NK-92 (cell line): ENCODE measurements around the gene EPS8L1.
"Not testable (repeated sequence)": the region's sequence is repeated elsewhere in the genome, so short reads cannot be mapped to it uniquely, and the experiment has no call there.

ENCODE experiments used
- DNase-seq: peaks from one replicate; lab custom pipeline; 2025; ENCODE audit not compliant: unreplicated experiment; lab: John Stamatoyannopoulos, UW

The EPS8L1 gene

DNA sequence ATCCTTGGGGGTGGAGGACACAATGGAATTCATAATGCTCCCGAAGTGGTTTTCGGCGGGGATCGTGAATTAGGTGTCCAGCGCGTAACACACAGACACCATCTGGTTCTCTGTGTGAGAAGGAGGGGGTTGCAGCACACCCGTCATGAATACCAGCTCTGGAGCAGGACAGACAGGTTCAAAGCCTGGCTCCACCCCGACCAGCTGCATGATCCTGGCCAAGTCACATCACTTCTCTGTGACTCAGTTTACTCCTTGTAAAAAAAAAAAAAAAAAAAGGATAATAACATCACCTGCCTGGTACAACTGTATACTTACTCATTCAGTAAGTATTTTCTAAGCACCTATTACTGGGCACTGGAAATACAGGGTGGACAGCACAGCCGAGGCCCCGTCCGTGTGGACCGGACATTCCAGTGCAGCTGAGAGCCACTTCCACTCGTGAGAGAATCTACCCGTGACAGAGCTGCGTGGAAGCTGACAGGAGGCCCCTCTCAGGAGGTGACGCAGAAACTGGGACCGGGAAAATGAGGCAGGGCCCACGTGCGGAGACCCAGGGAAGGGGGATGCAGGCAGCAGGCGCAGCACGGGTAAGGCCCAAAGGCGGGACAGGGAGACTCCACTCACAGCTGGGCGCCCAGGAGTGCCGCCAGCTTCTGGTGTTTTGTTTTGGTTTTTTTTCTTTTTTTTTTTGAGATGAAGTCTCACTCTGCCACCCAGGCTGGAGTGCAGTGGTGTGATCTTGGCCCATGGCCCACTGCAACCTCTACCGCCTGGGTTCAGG lies 24.7 kb upstream of the EPS8L1 start:
- DNase-seq: no peak

DNA sequence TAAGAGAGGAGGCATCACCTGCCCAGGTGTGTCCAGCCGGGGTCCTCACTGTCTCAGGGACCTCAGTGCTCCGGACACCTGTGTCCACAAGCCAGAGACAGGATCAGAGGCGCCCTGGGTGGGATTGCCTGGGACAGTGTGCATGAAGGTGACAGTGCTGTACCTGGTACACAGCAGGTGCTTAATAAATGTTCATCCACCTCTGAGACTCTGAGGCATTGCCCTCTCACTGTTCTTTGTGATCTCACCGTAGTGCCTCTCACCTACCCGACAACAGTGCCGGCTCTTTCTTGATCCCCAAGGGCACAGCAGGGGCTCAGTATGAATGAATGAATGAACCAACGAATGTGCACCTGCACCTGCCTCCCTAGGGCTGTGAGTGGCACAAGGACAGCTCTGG lies 21.9 kb upstream of the EPS8L1 start:
- DNase-seq: no peak

DNA sequence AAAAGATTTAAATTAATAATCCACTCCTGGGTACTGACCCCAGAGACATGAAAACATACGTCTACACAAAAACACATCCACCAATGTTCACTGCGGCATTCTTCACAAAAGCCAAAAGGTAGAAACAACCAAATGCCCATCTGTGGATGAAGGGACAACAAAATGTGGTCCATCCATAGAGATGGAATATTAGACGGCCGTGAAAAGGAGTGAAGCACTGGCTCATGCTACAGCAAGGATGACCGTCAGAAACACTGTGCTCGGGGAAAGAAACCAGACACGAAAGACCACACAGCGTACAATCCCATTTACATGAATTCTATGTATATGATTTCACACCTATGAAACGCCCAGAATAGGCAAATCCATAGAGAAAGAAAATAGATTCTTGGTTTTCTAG lies 18.8 kb upstream of the EPS8L1 start:
- DNase-seq: no peak

GRCh38 chr19:55058781-55059610 lies 16.7 kb upstream of the EPS8L1 start:
- DNase-seq: no peak

- DNase-seq: not testable (repeated sequence)
Measured at GRCh38 chr19:55060287-55060686, 15.4 kb upstream of the EPS8L1 start.

DNA sequence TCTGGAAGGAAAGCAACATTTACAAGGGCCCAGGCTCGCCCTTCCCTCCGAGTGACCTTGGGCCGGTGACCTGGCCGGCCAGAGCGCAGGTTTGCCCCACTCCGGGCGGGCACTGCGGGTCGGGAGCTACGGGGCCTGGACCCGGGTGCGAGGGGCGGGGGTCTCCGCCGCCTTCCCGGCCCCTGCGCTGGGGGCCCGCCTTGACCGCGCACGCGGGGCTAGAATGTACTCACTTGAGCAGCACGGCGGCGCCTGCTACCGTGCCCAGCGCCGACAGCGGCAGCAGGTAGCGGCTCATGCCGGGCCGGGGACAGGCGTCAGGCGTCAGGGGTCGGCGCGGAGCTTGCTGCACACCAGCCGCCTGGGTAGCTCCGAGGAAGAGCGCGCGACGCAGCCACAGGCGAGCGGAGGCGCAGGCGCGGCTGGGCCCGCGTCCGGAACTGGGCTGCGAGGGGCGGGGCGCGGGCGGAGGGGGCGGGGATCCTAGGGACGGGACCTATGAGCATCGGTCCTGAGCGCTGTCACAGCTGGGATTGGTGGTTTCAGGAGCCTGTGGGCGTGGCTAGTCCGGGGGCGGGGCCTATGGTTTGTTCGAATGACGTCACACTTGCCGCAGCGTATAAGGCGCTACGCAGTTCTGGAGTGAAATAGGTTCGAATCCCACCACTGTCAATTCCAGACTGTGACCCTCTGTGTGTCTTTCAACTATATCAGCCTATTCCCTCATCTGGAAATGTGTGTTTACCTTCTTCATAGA lies 12.8 kb upstream of the EPS8L1 start, which contains the start of gene RDH13:
RDH13 (minus strand) TSS at position 414 of the 757 bp plus-strand sequence; CDS start at position 298, 116 bp downstream.
- peak; percentile 77 for DNase-seq

GRCh38 chr19:55063492-55063843 lies 12.2 kb upstream of the EPS8L1 start:
- DNase-seq: no peak

- not testable (repeated sequence) for DNase-seq
Measured at GRCh38 chr19:55065516-55065915, 10.2 kb upstream of the EPS8L1 start.

DNA sequence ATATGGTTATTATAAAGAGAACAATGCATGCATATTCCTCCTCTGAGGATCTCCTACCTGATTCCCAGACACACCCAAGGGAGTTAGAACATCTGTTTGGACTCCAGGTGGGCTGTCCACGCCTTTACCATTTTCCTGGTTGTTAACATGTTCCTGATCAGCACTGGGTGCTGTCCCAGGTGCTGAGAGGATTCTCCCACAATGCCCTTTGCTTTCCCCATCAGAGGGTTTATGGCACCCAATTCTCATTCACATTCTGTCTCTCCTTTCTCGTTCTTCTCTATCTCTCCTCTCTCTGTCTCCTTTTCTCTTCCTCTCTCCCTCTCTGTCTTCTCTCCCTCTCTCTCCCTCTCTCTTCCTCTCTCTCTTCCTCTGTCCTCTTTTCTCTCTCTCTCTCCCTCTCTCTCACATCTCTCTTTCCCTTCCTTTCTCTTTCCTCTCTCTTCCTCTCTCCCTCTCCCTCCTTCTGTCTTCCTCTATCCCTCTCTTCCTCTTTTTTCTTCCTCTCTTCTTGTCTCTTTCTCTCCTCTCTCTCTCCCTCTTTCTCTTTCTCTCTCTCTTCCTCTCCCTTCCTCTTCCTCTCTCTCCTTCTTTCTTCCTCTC lies 9.5 kb upstream of the EPS8L1 start:
- DNase-seq: no peak

- DNase-seq: no peak
Measured at GRCh38 chr19:55067869-55068268, 7.8 kb upstream of the EPS8L1 start.

- DNase-seq: no peak
Measured at GRCh38 chr19:55068950-55069864, 6.5 kb upstream of the EPS8L1 start.

DNA sequence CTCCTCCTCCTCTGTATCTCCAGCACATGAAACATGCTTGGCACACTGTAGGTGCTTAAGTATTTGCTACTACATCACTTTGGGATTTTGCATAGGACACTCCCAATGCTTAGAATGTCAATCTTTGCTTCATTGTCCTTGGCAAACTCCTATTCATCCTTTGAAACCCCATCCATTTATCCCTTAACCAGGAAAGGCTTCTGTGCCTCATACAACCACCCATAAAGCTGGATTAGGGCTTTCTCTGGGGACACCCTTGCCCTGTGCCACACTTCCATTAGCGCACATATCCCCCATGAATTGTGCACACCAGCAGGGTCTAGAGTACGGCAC lies 5.8 kb upstream of the EPS8L1 start:
- DNase-seq: no peak

- DNase-seq: no peak
Measured at GRCh38 chr19:55070466-55071128, 5.1 kb upstream of the EPS8L1 start.

GRCh38 chr19:55071129-55071502 lies 4.6 kb upstream of the EPS8L1 start:
- no peak for DNase-seq

GRCh38 chr19:55071913-55072312 lies 3.8 kb upstream of the EPS8L1 start:
- no peak for DNase-seq

DNA sequence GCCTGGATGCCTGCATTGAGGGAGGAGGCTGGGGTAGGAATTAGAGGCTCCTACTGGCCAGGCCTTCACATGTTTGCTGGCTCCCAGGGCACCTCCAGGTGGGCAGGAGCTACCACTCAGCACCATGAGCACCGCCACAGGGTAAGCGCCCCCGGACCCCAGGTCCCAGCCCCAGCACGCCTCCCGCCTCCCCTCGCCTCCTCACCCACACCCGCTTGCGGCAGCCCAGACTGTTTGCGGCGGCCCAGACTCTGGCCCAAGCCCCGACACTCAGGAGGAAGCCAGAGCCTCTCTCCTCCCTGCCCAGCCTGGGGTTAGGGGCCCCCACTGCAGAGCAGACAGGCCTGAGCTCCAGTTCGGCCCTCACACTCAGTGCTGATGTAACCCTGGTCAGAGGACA lies 652 bp downstream of the EPS8L1 start:
- no peak for DNase-seq

- DNase-seq: no peak
Measured at GRCh38 chr19:55077106-55077505, 1.4 kb downstream of the EPS8L1 start.

DNA sequence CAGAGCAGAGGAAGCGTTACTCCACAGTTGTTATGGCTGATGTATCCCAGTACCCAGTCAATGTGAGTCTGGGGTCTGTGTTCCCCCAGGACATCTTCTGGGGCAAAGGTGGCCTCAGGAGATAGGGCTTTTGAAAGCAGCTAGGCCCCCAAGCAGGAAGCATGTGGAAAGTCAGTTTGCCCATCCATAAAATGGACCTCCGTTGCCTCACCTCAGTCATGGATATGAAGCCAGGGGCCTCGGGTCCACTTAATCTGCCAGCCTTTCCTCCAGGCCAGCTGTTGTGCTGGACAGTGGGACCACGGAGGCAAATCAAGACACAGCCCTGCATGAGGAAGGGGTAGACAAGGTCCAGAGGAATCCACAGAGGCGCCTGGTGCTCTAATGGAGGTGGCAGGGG lies 3.3 kb downstream of the EPS8L1 start:
- DNase-seq: no peak

- no peak for DNase-seq
Measured at GRCh38 chr19:55079400-55080038, 3.9 kb downstream of the EPS8L1 start.
